ENCODE results near the gene ZNHIT6.

Gene ZNHIT6

GRCh38 chr1:85663382-85663781 lies 44.9 kb downstream of the ZNHIT6 start:
- H3K27me3 ChIP-seq (ENCODE audit: low read length): no peaks in the 10 kb centered on the region
- peaks cover 3% of the 10 kb centered on the region; the same call in 1 of the 2 replicates for H3K36me3 ChIP-seq (ENCODE audit: low read length)
- no peaks in the 10 kb centered on the region for H3K79me2 ChIP-seq (ENCODE audit: insufficient read depth, low read length)
- H3K4me2 ChIP-seq (ENCODE audit: low read depth, low read length, poor library complexity, severe bottlenecking): no peak overlapping the region
- H3F3A ChIP-seq (ENCODE audit: insufficient read depth): no peaks in the 10 kb centered on the region
- H3K9me2 ChIP-seq (replicated peaks; ENCODE audit: insufficient read depth, low read length): no peaks in the 10 kb centered on the region
- no peaks in the 10 kb centered on the region; the same call in 1 of the 2 replicates for H4K20me1 ChIP-seq (ENCODE audit: low read depth, low read length)
- H3K9me3 ChIP-seq (ENCODE audit: insufficient read depth, low read length): no peaks in the 10 kb centered on the region
- H3K27ac ChIP-seq (ENCODE audit: low read depth, low read length): no peak overlapping the region
- no peak overlapping the region for H3K4me3 ChIP-seq (ENCODE audit: insufficient read depth, low read length, poor library complexity, severe bottlenecking)
- TF ChIP-seq EZH2phosphoT487 (conservative IDR thresholded peaks at IDR 0.05; ENCODE audit: low read length) (no peak), CTCF (IDR thresholded peaks at IDR 0.05; ENCODE audit: insufficient read depth, low read length, poor library complexity, severe bottlenecking) (no peak)
- no peak overlapping the region for H2AFZ ChIP-seq (ENCODE audit: low read depth, low read length, severe bottlenecking)
- no peak overlapping the region for H3K9ac ChIP-seq (ENCODE audit: low read length)

- no peaks in the 10 kb centered on the region for H3K27me3 ChIP-seq (ENCODE audit: low read length)
- no peak overlapping the region for H3K4me2 ChIP-seq (ENCODE audit: low read depth, low read length, poor library complexity, severe bottlenecking)
- no peaks in the 10 kb centered on the region for H3K9me2 ChIP-seq (replicated peaks; ENCODE audit: insufficient read depth, low read length)
- H3K79me2 ChIP-seq (ENCODE audit: insufficient read depth, low read length): no peaks in the 10 kb centered on the region
- no peaks in the 10 kb centered on the region for H3K9me3 ChIP-seq (ENCODE audit: insufficient read depth, low read length)
- no peak overlapping the region for H3K27ac ChIP-seq (ENCODE audit: low read depth, low read length)
- no peak overlapping the region for H3K9ac ChIP-seq (ENCODE audit: low read length)
- TF ChIP-seq EZH2phosphoT487 (conservative IDR thresholded peaks at IDR 0.05; ENCODE audit: low read length) (no peak), CTCF (IDR thresholded peaks at IDR 0.05; ENCODE audit: insufficient read depth, low read length, poor library complexity, severe bottlenecking) (no peak)
- peaks cover 4% of the 10 kb centered on the region; the same call in 1 of the 2 replicates for H3K36me3 ChIP-seq (ENCODE audit: low read length)
- no peaks in the 10 kb centered on the region for H3F3A ChIP-seq (ENCODE audit: insufficient read depth)
- no peak overlapping the region for H3K4me3 ChIP-seq (ENCODE audit: insufficient read depth, low read length, poor library complexity, severe bottlenecking)
- H4K20me1 ChIP-seq (ENCODE audit: low read depth, low read length): no peaks in the 10 kb centered on the region
- H2AFZ ChIP-seq (ENCODE audit: low read depth, low read length, severe bottlenecking): no peak overlapping the region
These were observed 46.5 kb downstream of the ZNHIT6 start for GRCh38 chr1:85661767-85662166.

GRCh38 chr1:85660541-85660940 lies 47.7 kb downstream of the ZNHIT6 start:
- H3K36me3 ChIP-seq (ENCODE audit: low read length): peaks cover 6% of the 10 kb centered on the region; the same call in 1 of the 2 replicates

More at GRCh38 chr1:85660541-85660940, 47.7 kb downstream of the ZNHIT6 start:
- H2AFZ ChIP-seq (ENCODE audit: low read depth, low read length, severe bottlenecking): no peak overlapping the region
- no peaks in the 10 kb centered on the region for H3F3A ChIP-seq (ENCODE audit: insufficient read depth)
- no peak overlapping the region for H3K4me2 ChIP-seq (ENCODE audit: low read depth, low read length, poor library complexity, severe bottlenecking)
- no peaks in the 10 kb centered on the region for H4K20me1 ChIP-seq (ENCODE audit: low read depth, low read length)
- no peaks in the 10 kb centered on the region for H3K27me3 ChIP-seq (ENCODE audit: low read length)
- H3K4me3 ChIP-seq (ENCODE audit: insufficient read depth, low read length, poor library complexity, severe bottlenecking): no peak overlapping the region
- H3K27ac ChIP-seq (ENCODE audit: low read depth, low read length): no peak overlapping the region
- no peaks in the 10 kb centered on the region for H3K9me3 ChIP-seq (ENCODE audit: insufficient read depth, low read length)
- TF ChIP-seq EZH2phosphoT487 (conservative IDR thresholded peaks at IDR 0.05; ENCODE audit: low read length): no peak
- no peak for TF ChIP-seq CTCF (IDR thresholded peaks at IDR 0.05; ENCODE audit: insufficient read depth, low read length, poor library complexity, severe bottlenecking)
- no peak overlapping the region for H3K9ac ChIP-seq (ENCODE audit: low read length)
- no peaks in the 10 kb centered on the region for H3K9me2 ChIP-seq (replicated peaks; ENCODE audit: insufficient read depth, low read length)
- H3K79me2 ChIP-seq (ENCODE audit: insufficient read depth, low read length): no peaks in the 10 kb centered on the region
